Common myeloid progenitor, CD34-positive (primary cell): ENCODE measurements around the gene TOGARAM2.

ENCODE experiments used
- CTCF ChIA-PET: fragments of 350-600 bp; sonication (Branson Sonifier 250); formaldehyde crosslinking; loops from one replicate; lab custom pipeline; 2021; ENCODE audit warnings: antibody characterized with exemption; lab: Charles Lee
- POLR2A ChIA-PET: fragments of 350-600 bp; sonication (Branson Sonifier 250); formaldehyde crosslinking; loops from one replicate; lab custom pipeline; 2021; ENCODE audit warnings: antibody characterized with exemption; lab: Charles Lee
- DNase-seq, 3 donors: peaks; one replicate each; pipeline versions ENCODE4 v3.0.0 to v3.0.0-alpha.2; 2013
- H3K27ac ChIP-seq, 2 experiments: 1 replicate in 1 of 2; 2 replicates in 1 of 2; pipeline ENCODE4 v1.7.0; 2013; ENCODE audit warnings: inconsistent platforms in 2 of 2, low read length in 2 of 2, mild to moderate bottlenecking in 2 of 2, low read depth in 1 of 2, moderate library complexity in 1 of 2; ENCODE audit not compliant: severe bottlenecking in 2 of 2, insufficient read depth in 1 of 2, poor library complexity in 1 of 2
- H3K27me3 ChIP-seq, 5 experiments: replicated peaks in 2 of 5; 1 replicate in 3 of 5; 2 replicates in 2 of 5; pipeline versions ENCODE4 v1.6.1 to v1.7.0; 2013; ENCODE audit warnings: low read length in 4 of 5, mild to moderate bottlenecking in 2 of 5, moderate library complexity in 2 of 5, inconsistent platforms in 1 of 5; ENCODE audit not compliant: insufficient read depth in 5 of 5, control insufficient read depth in 4 of 5
- H3K36me3 ChIP-seq, 4 experiments: 1 replicate in 2 of 4; 2 replicates in 2 of 4; pipeline versions ENCODE4 v1.6.1 to v1.7.0; 2013; ENCODE audit warnings: low read length in 3 of 4, control low read depth in 1 of 4, mild to moderate bottlenecking in 1 of 4; ENCODE audit not compliant: control insufficient read depth in 4 of 4, insufficient read depth in 4 of 4
- H3K4me1 ChIP-seq, 4 experiments: 1 replicate in 3 of 4; 2 replicates in 1 of 4; pipeline versions ENCODE4 v1.6.1 to v1.7.1; 2013; ENCODE audit warnings: low read length in 3 of 4, mild to moderate bottlenecking in 3 of 4, control low read depth in 1 of 4, inconsistent platforms in 1 of 4, moderate library complexity in 1 of 4; ENCODE audit not compliant: control insufficient read depth in 4 of 4, insufficient read depth in 4 of 4; ENCODE audit errors: control extremely low read depth in 1 of 4
- H3K4me3 ChIP-seq, 7 experiments: 1 replicate in 4 of 7; 2 replicates in 3 of 7; pipeline versions ENCODE4 v1.5.1 to v1.7.0; 2013; ENCODE audit warnings: mild to moderate bottlenecking in 7 of 7, low read length in 6 of 7, moderate library complexity in 6 of 7, inconsistent platforms in 2 of 7, low read depth in 2 of 7, control low read depth in 1 of 7; ENCODE audit not compliant: insufficient read depth in 4 of 7, control insufficient read depth in 1 of 7; ENCODE audit errors: extremely low read depth in 1 of 7
- H3K9me3 ChIP-seq, 5 experiments: 1 replicate in 4 of 5; 2 replicates in 1 of 5; pipeline versions ENCODE4 v1.6.1 to v1.7.1; 2013; ENCODE audit warnings: low read length in 4 of 5, mild to moderate bottlenecking in 2 of 5, inconsistent platforms in 1 of 5, low read depth in 1 of 5, moderate library complexity in 1 of 5; ENCODE audit not compliant: control insufficient read depth in 4 of 5, insufficient read depth in 2 of 5; ENCODE audit errors: control extremely low read depth in 1 of 5
- WGBS: methylation state at CpG from one replicate; pipeline ENCODE4 v1.1.5; 2013; ENCODE audit not compliant: insufficient coverage; 5-methylcytosine and 5-hydroxymethylcytosine counted together

The TOGARAM2 gene

DNA sequence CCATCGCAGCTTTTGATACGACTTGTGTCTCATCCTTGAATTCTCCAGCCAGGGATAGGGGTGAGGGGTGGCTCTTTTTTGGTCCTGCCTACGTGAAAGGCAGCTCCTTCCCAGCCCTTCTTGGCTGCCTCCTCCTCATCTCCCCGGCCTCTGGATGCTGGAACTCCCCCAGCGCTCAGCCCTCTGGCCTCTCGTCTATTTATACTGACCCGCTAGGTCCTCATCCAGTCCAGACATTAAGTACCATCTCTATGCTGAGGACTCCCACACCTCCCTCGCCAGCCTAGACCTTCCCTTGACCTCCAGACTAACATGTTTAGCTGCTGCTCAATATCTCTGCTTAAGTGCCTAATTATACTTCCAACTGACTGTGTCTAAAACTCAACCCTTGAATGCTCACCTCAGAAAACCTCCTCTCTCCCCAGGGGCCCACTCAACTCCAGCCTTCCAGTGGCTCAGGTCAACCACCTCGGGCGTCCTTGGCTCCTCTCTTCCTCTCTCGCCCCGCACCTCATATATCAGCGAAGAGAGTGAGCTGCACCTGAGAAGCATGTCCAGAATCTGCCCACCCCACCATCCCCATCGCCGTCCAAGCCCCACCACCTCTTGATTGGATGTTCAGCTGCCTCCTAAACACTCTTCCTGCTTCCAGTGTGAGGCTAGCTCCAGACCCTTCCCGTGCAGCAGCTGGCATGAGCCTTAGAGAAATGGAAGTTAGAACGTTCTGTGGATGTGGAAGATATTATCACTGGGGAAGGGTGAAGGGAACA, 34.8 kb downstream of the TOGARAM2 start:
- Histone ChIP-seq H3K27me3 (no peaks in the 10 kb centered on the region), H3K4me1 (peaks cover 17 to 60% (median 56%) of the 10 kb centered on the region in 4 experiments), H3K9me3 (no peaks in the 10 kb centered on the region), H3K27ac (no peak overlapping the region), H3K36me3 (no peaks in the 10 kb centered on the region), H3K4me3 (no peak overlapping the region)
- 92% methylated on average over 15 of the region's 17 CpGs for WGBS
- ChIA-PET CTCF (interaction anchor here (0.8 to 4.2 kb wide), 8 partner anchors 10 to 100 kb away, joined by 3 to 23 read pairs (median 6); no protein-coding TSS in a partner anchor), POLR2A (interaction anchor here (0.6 kb wide), 1 partner anchor 1219 kb away, joined by 3 read pairs; no protein-coding TSS in a partner anchor)
- DNase-seq: no peak

DNA sequence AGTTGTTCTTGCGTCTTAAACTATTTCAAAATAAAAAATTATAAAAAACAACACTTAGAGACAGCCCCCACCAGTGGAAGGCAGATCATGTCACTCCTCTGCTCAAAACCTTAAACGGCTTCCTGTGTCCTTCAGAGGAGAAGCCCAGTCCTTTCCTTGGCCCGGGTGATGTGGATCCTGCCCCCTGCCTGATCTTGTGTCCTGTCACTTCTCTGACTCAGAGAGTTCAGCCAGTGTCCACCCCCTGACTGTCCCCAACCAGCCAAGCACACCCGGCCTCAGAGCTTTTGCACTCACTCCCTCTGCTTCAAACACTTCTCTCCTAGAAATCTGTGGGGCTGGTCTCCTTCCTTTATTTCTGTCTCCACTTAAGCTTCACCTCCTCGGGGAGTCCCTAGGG, 35.4 kb downstream of the TOGARAM2 start:
- no peaks in the 10 kb centered on the region for H3K36me3 ChIP-seq
- no peak overlapping the region for H3K4me3 ChIP-seq
- H3K9me3 ChIP-seq: no peaks in the 10 kb centered on the region
- no peak overlapping the region for H3K27ac ChIP-seq
- H3K27me3 ChIP-seq: no peaks in the 10 kb centered on the region
- 71% methylated on average over 4 of the region's 5 CpGs for WGBS
- POLR2A ChIA-PET: interaction anchor here (0.6 kb wide), 1 partner anchor 1218 kb away, joined by 3 read pairs; no protein-coding TSS in a partner anchor
- peaks cover 17 to 56% (median 50%) of the 10 kb centered on the region in 4 experiments for H3K4me1 ChIP-seq
- CTCF ChIA-PET: interaction anchor here (0.6 to 4.2 kb wide), 5 partner anchors 10 to 100 kb away, joined by 3 to 23 read pairs (median 5); no protein-coding TSS in a partner anchor
- no peak for DNase-seq

DNA sequence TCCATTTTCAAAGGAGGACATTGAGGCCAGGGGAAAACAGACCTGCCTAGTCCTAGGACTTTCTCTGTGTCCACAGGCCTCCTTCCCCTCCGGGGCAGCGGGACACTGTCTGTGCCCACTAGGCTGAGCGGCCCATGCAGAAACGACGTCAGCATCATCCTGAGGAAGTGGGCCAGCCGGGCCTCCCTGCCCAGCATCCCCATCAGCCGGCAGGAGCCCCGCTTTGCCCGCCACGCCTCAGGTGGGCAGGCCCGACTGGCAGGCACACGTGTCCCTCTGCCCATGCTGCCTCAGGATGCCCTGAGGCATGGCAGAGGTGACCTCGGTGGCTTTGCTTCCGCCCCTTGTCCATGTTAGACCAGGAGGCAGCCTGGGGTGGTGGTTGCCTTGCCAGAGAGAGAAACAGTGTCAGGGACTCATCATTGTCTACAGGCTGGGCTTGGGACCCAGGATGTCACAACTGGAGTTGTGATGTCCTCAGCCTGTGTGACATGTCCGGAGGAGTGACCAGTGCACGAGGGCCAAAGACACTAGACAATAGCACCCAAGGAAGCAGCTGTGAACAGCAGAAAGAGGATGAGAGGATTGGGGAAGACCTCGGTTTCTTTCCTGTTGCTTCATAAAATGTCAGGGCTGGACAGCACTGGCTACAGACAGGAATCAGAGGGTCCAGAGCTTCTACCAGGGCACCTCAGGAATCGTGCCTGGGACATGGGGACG, 36.8 kb downstream of the TOGARAM2 start:
- H3K27ac ChIP-seq: no peak overlapping the region
- 92% methylated on average over 17 of the region's 19 CpGs for WGBS
- ChIA-PET POLR2A (no interaction called here), CTCF (interaction anchor here (4.2 kb wide), 1 partner anchor 8 kb away, joined by 23 read pairs; no protein-coding TSS in a partner anchor)
- H3K4me1 ChIP-seq: peaks cover 17 to 47% (median 37%) of the 10 kb centered on the region in 4 experiments
- no peak overlapping the region for H3K4me3 ChIP-seq
- no peaks in the 10 kb centered on the region for H3K36me3 ChIP-seq
- no peak for DNase-seq
- no peaks in the 10 kb centered on the region for H3K9me3 ChIP-seq
- H3K27me3 ChIP-seq: no peaks in the 10 kb centered on the region

DNA sequence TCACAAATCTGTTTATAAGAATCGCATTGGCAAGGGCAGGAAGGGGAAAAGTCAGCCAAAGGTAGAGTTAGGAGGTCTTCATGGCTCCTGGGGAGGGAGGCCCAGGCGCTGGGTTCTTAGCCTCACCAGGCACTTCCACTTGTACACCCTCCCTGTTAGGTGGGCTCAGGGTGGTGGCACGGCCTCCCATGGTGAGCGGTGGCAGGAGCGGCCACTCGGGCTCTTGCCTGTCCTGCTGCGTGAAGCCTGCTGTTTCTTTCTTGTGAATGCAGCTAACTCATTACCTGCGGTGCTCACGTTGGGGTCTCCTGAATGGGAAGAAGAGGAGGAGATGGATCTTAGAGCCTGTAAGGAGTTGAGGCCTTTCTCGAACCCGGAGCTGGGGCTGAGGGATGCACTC, 40.8 kb downstream of the TOGARAM2 start:
- H3K27ac ChIP-seq: no peak overlapping the region
- H3K9me3 ChIP-seq: no peaks in the 10 kb centered on the region
- H3K27me3 ChIP-seq: no peaks in the 10 kb centered on the region
- DNase-seq: no peak
- peaks cover 0 to 6% (median 5%) of the 10 kb centered on the region in 4 experiments for H3K4me1 ChIP-seq
- H3K36me3 ChIP-seq: no peaks in the 10 kb centered on the region
- CTCF ChIA-PET: interaction anchor here (1.5 to 1.7 kb wide), 2 partner anchors 10 to 14 kb away, joined by 4 to 5 read pairs; no protein-coding TSS in a partner anchor
- H3K4me3 ChIP-seq: no peak overlapping the region
- WGBS: 97% methylated on average over 5 of the region's 11 CpGs
- POLR2A ChIA-PET: no interaction called here

DNA sequence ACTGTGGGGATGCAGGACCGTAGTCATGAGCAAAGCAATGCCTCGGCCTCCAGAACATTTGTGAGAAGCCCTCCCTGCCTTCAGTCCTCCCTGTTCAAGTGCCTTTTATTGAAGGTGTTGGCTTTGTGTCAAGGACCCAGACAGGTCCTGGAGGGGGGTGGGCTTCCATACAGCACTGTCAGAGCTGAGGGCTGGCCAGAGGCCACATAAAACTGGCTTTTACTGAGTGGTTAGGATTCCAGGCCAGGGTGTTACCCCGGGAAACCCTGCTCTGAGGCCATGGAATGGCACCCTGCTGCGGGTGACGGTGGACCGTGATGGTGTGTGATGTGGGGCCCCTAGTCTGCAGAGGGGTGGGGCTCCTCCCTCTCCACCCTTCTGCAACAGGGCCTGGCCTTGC, 41.6 kb downstream of the TOGARAM2 start:
- 100% methylated on average over 2 of the region's 6 CpGs for WGBS
- H3K27me3 ChIP-seq: no peaks in the 10 kb centered on the region
- H3K4me3 ChIP-seq: no peak overlapping the region
- ChIA-PET POLR2A (no interaction called here), CTCF (interaction anchor here (1.7 kb wide), 1 partner anchor 13 kb away, joined by 4 read pairs; no protein-coding TSS in a partner anchor)
- no peaks in the 10 kb centered on the region for H3K36me3 ChIP-seq
- no peaks in the 10 kb centered on the region for H3K9me3 ChIP-seq
- H3K27ac ChIP-seq: no peak overlapping the region
- peaks cover 0 to 6% (median 5%) of the 10 kb centered on the region in 4 experiments for H3K4me1 ChIP-seq
- no peak for DNase-seq

DNA sequence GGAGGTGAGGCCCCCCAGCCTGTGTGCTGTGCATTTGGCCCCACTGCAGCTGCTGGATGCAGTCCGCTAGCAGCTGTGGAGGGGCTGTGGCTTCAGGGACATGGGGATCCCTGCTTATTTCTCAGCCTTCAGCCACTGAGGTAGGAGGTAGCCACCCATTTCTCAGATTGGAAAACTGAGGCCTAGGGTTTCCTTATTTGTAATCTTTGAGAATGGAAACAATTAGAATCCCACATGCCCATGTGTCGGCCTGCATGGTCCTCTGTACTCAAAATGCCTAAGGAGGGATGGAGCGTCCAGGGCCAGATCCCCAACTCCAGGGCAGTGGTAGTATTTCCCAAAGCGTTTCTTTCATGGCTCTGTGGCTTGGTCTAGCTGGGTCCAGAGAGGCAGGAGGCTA, 42.1 kb downstream of the TOGARAM2 start:
- no peak overlapping the region for H3K27ac ChIP-seq
- no peaks in the 10 kb centered on the region for H3K9me3 ChIP-seq
- CTCF ChIA-PET: no interaction called here
- no peak overlapping the region for H3K4me3 ChIP-seq
- no peaks in the 10 kb centered on the region for H3K27me3 ChIP-seq
- H3K4me1 ChIP-seq: peaks cover 0 to 6% (median 5%) of the 10 kb centered on the region in 4 experiments
- DNase-seq: no peak
- POLR2A ChIA-PET: no interaction called here
- WGBS: 97% methylated on average over 4 of the region's 4 CpGs
- H3K36me3 ChIP-seq: no peaks in the 10 kb centered on the region
